Measurements from ENCODE around the gene IFNA1. TPM values are rescaled to one million over a fixed set of nuclear protein-coding genes. Genes with fewer than 3 reads are reported as not detected.

The IFNA1 gene
- total RNA-seq, 4 donors from 2014 or later: not detected

DNA sequence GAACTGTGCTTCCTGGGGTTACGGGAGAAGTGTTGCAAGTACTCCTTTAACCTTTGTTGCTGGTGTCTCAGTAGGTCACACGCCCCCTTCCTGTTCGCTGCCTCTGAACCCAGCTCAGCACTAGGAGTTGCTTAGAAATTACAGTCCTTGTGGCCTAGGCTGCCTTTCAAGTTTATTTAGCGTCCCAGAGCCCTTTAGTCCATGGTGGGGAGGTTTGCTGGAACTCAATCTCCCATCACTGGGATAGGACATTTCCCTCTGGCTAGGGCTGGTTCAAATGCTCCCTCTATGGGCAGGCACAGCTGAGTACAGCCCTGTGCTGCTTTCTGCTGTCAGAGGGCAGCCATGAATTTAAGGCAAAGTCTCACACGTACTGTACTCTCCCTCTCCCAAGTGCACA is 26.6 kb upstream of the IFNA1 start:
- intact Hi-C loops (cut with DNase I): no loop called here
- Histone ChIP-seq H3K9me3 (no peaks in the 10 kb centered on the region), H3K4me3 (no peak overlapping the region), H3K4me1 (peaks cover 0 to 17% (median 0%) of the 10 kb centered on the region in 3 donors), H3K27me3 (peaks cover 0 to 22% (median 0%) of the 10 kb centered on the region in 4 donors), H3K36me3 (no peaks in the 10 kb centered on the region), H3K27ac (no peak overlapping the region)
- DNase-seq: no peak
- 60 to 82% methylated on average over 2 to 5 of the region's 5 CpGs for WGBS, 2 donors
- no peak for TF ChIP-seq POLR2A (IDR thresholded peaks at IDR 0.05)
- TF ChIP-seq, protein P1, sequence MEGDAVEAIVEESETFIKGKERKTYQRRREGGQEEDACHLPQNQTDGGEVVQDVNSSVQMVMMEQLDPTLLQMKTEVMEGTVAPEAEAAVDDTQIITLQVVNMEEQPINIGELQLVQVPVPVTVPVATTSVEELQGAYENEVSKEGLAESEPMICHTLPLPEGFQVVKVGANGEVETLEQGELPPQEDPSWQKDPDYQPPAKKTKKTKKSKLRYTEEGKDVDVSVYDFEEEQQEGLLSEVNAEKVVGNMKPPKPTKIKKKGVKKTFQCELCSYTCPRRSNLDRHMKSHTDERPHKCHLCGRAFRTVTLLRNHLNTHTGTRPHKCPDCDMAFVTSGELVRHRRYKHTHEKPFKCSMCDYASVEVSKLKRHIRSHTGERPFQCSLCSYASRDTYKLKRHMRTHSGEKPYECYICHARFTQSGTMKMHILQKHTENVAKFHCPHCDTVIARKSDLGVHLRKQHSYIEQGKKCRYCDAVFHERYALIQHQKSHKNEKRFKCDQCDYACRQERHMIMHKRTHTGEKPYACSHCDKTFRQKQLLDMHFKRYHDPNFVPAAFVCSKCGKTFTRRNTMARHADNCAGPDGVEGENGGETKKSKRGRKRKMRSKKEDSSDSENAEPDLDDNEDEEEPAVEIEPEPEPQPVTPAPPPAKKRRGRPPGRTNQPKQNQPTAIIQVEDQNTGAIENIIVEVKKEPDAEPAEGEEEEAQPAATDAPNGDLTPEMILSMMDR (IDR thresholded peaks at IDR 0.05): no peak

DNA sequence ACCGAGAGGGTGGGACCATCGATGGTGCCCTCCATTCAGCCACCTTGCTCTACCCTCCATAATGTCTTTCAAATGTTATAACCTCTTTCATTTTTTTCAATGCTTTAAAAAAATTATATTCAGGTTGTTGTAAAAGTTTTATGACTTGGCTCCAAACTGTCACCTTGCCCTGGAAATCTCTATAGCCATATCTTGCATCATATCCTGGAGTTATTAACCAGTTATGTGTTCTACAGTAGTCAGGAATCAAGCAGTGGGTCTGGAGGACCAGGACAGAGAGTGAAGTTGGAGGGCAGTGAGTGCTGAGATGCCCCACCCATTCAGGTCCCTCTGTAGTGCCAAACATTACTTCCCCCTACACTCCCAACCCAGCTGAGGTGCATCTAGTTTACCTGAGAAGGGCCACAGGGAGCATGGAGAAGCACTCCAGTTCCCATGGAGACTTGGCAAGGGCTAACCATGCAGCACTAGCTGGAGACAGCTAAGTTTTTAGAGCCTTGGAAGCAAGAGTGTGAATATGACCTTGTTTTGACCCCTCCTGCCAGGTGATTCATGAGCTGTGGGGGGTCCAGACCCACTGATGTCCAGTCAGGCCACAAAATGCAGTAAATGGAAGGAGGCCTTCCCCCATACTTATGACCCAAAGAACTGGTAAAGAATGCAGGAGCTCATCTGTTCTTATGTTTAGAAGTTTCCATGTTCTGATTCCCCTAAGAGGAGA is 25.9 kb upstream of the IFNA1 start:
- no peak overlapping the region for H3K4me3 ChIP-seq
- 79 to 90% methylated on average over 2 of the region's 2 CpGs for WGBS, 2 donors
- H3K9me3 ChIP-seq: no peaks in the 10 kb centered on the region
- peaks cover 0 to 17% (median 0%) of the 10 kb centered on the region in 3 donors for H3K4me1 ChIP-seq
- TF ChIP-seq, protein P1 (IDR thresholded peaks at IDR 0.05): no peak
- no peak for TF ChIP-seq POLR2A (IDR thresholded peaks at IDR 0.05)
- no peaks in the 10 kb centered on the region for H3K36me3 ChIP-seq
- intact Hi-C loops (cut with DNase I): no loop called here
- H3K27me3 ChIP-seq: peaks cover 0 to 16% (median 0%) of the 10 kb centered on the region in 4 donors
- no peak overlapping the region for H3K27ac ChIP-seq
- DNase-seq: no peak

DNA sequence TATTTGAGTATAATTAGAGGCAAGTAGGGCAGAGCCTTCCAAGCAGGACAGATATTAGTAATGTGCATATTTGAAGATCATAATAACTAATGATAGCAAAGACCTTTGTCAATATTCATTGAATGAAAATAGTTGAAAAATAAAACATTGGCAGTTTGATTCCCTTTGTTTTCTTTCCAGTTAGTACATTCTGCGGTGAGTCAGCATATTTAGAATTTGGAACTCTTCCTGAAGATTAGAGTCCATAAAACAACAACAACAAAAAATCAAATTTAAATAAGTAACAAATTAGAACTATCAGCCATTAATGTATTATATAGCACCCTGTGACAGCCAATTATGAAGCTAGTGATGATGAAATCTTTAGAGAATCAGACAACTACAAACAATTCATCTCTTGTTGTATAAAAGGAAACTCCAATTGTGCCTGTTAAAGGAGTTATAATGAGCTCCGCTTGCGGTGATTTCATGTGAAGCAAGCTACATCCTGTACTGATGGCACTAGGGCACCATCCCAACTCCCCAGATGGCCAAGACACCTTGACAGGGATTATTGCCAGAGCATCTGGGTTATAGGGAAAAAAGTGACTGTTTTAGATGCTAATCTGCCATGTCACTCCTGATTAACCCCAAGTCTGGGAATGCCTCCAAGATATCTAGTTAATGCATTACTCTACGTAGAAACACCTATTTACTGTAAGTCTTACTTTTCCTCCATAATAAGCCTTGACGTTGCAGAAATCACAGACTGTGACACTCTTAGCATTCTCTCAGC is 24.6 kb upstream of the IFNA1 start:
- TF ChIP-seq, protein P1 (IDR thresholded peaks at IDR 0.05): no peak
- no peak for TF ChIP-seq POLR2A (IDR thresholded peaks at IDR 0.05)
- H3K4me3 ChIP-seq: no peak overlapping the region
- H3K4me1 ChIP-seq: peaks cover 0 to 17% (median 0%) of the 10 kb centered on the region in 3 donors
- 37 to 56% methylated on average over 5 of the region's 5 CpGs for WGBS, 2 donors
- H3K27ac ChIP-seq: no peak overlapping the region
- DNase-seq: no peak
- H3K36me3 ChIP-seq: no peaks in the 10 kb centered on the region
- intact Hi-C loops (cut with DNase I): no loop called here
- H3K9me3 ChIP-seq: no peaks in the 10 kb centered on the region
- peaks cover 0 to 12% (median 0%) of the 10 kb centered on the region in 4 donors for H3K27me3 ChIP-seq

GRCh38 chr9:21428235-21428634 is 12.0 kb upstream of the IFNA1 start:
- H3K4me3 ChIP-seq: no peak overlapping the region
- H3K4me1 ChIP-seq: no peaks in the 10 kb centered on the region
- intact Hi-C loops (cut with DNase I): no loop called here
- H3K27me3 ChIP-seq: no peaks in the 10 kb centered on the region
- no peaks in the 10 kb centered on the region for H3K36me3 ChIP-seq
- DNase-seq: no peak
- no peak for TF ChIP-seq POLR2A (IDR thresholded peaks at IDR 0.05)
- TF ChIP-seq, protein P1 (IDR thresholded peaks at IDR 0.05): no peak
- H3K9me3 ChIP-seq: no peaks in the 10 kb centered on the region
- no peak overlapping the region for H3K27ac ChIP-seq
- 67 to 80% methylated on average over 1 of the region's 1 CpG for WGBS, 2 donors

DNA sequence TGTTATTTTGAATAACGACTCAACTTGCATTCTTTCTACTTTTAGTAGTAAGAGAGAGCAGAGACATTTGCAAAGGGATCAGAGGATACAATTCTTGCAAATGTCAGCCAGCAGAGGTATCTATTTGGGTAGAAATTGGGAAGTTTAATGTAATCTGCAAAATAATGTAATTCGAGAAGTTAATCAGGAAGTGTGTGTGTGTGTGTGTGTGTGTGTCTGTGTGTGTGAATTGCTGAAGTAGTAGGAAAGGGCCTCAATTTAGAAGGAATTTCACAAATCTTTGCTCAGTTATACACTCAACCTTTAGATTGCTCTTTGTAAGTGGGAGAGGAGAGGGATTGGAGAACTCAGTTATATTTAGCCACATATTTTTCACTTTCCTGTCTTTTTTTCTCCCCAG is 11.0 kb upstream of the IFNA1 start:
- intact Hi-C loops (cut with DNase I): no loop called here
- WGBS, 2 donors: 51 to 66% methylated on average over 2 of the region's 2 CpGs
- DNase-seq: no peak

More for the DNA sequence above, 11.0 kb upstream of the IFNA1 start:
- no peaks in the 10 kb centered on the region for H3K4me1 ChIP-seq
- H3K4me3 ChIP-seq: no peak overlapping the region
- H3K36me3 ChIP-seq: no peaks in the 10 kb centered on the region
- H3K27ac ChIP-seq: no peak overlapping the region
- H3K9me3 ChIP-seq: no peaks in the 10 kb centered on the region
- TF ChIP-seq, protein P1 (IDR thresholded peaks at IDR 0.05): no peak
- TF ChIP-seq POLR2A (IDR thresholded peaks at IDR 0.05): no peak
- H3K27me3 ChIP-seq: no peaks in the 10 kb centered on the region

Measured in esophagus squamous epithelium (tissue), 5 donors.